Stomach (tissue), 9 donors: ENCODE data around the gene SH3BP2. TPM values are rescaled to one million over a fixed set of nuclear protein-coding genes. Genes with fewer than 3 reads are reported as not detected.

ENCODE experiments used
- DNase-seq, 2 donors: peaks; one replicate each; pipeline versions ENCODE4 v3.0.0 to v3.0.0-alpha.2; 2013 to 2019
- H3K27ac ChIP-seq, 5 donors: fragments of 200-600 bp in 4 of 5; sonication (generic) in 4 of 5; one replicate each; pipeline ENCODE4 v1.5.1; 2013 to 2019; ENCODE audit warnings: mild to moderate bottlenecking in 1 of 5, moderate library complexity in 1 of 5
- H3K27me3 ChIP-seq, 3 donors: fragments of 200-600 bp; sonication (generic); one replicate each; pipeline ENCODE4 v1.5.1; 2017 to 2019; ENCODE audit warnings: mixed run types in 1 of 3
- H3K36me3 ChIP-seq, 4 donors: fragments of 200-600 bp; sonication (generic); 1 replicate in 3 of 4; 2 replicates in 1 of 4; pipeline ENCODE4 v1.5.1; 2016 to 2019
- H3K4me1 ChIP-seq, 4 donors: fragments of 200-600 bp; sonication (generic); one replicate each; pipeline ENCODE4 v1.5.1; 2016 to 2019
- H3K4me3 ChIP-seq, 4 donors: fragments of 200-600 bp; sonication (generic) in 3 of 4; one replicate each; pipeline ENCODE4 v1.5.1; 2016 to 2019; ENCODE audit warnings: mild to moderate bottlenecking in 1 of 4
- H3K9me3 ChIP-seq, 4 donors: fragments of 200-600 bp; sonication (generic); one replicate each; pipeline ENCODE4 v1.5.1; 2016 to 2019
- CTCF ChIP-seq, 7 experiments: fragments of 450-650 bp in 4 of 7; fragments of 200-600 bp in 3 of 7; sonication (generic) in 3 of 7; IDR thresholded peaks; one replicate each; pipeline ENCODE4 v1.5.1; 2016 to 2019; ENCODE audit warnings: antibody characterized with exemption in 7 of 7, control low read depth in 2 of 7, mild to moderate bottlenecking in 1 of 7
- EP300 ChIP-seq: sonication (generic); formaldehyde crosslinking; IDR thresholded peaks from one replicate; pipeline ENCODE4 v1.6.1; 2017; ENCODE audit warnings: antibody characterized with exemption
- POLR2A ChIP-seq, 4 donors: fragments of 450-650 bp; IDR thresholded peaks; one replicate each; pipeline ENCODE4 v1.6.1; 2016; ENCODE audit warnings: antibody characterized with exemption in 4 of 4, control low read depth in 2 of 4, mild to moderate bottlenecking in 1 of 4, moderate library complexity in 1 of 4
- POLR2AphosphoS5 ChIP-seq, 3 donors: sonication (generic); formaldehyde crosslinking; IDR thresholded peaks; one replicate each; pipeline ENCODE4 v1.6.1; 2016; ENCODE audit warnings: antibody characterized with exemption in 3 of 3
- WGBS, 5 donors: extraction: QIAGEN DNeasy Blood & Tissue Kit in 3 of 5; methylation state at CpG; one replicate each; pipeline versions ENCODE4 v1.1.5 to v1.1.7; 2013 to 2018; 5-methylcytosine and 5-hydroxymethylcytosine counted together
- intact Hi-C: fragments of 100-400 bp; cut with DNase I; formaldehyde crosslinking; loops from one replicate; pipeline ENCODE4 v1.15.1; 2023; ENCODE audit warnings: low total_unique reads
- polyA plus RNA-seq, 3 donors: library from polyadenylated mRNA; stranded (reverse); fragments of 200-250 nt; gene quantifications; one replicate each; pipeline ENCODE4 v1.2.3, GENCODE V29; 2013
- total RNA-seq, 5 donors: library from RNA; depleted of rRNA; stranded (reverse); fragments of >200 nt; gene quantifications; one replicate each; pipeline versions ENCODE4 v1.1.0 to v1.2.3, GENCODE V29; 2014 to 2016
- donor health status: healthy with polysubstance abuse.
- donor health status: Bipolar disorder and iron deficiency.
- donor health status: healthy.

Gene SH3BP2
- total and polyA plus RNA-seq, 8 donors: 9.0 to 151 (median 32.7) TPM

GRCh38 chr4:2867758-2868491 is 75.0 kb downstream of the SH3BP2 start:
- Histone ChIP-seq H3K27ac (peak overlapping the region; percentile 63 to 82 (median 78)), H3K9me3 (no peaks in the 10 kb centered on the region), H3K4me1 (peaks cover 70 to 100% (median 87%) of the 10 kb centered on the region in 4 donors), H3K27me3 (no peaks in the 10 kb centered on the region), H3K4me3 (peak overlapping the region; percentile 25 to 34 (median 30)), H3K36me3 (no peaks in the 10 kb centered on the region)
- peak in 1 of 2 donors; percentile 62 for DNase-seq
- WGBS, 5 donors: 11 to 24% (median 18%) methylated on average over 10 of the region's 10 CpGs
- intact Hi-C loops: no loop called here
- TF ChIP-seq EP300 (no peak), POLR2AphosphoS5 (IDR thresholded peaks at IDR 0.05) (no peak), POLR2A (IDR thresholded peaks at IDR 0.05) (no peak), CTCF (IDR thresholded peaks at IDR 0.05) (no peak)

- peaks cover 74 to 100% (median 85%) of the 10 kb centered on the region in 4 donors for H3K4me1 ChIP-seq
- intact Hi-C loops: no loop called here
- H3K4me3 ChIP-seq: peak overlapping the region; percentile 25 to 34 (median 30)
- no peaks in the 10 kb centered on the region for H3K9me3 ChIP-seq
- TF ChIP-seq EP300: no peak
- no peak for TF ChIP-seq CTCF (IDR thresholded peaks at IDR 0.05)
- TF ChIP-seq POLR2AphosphoS5 (IDR thresholded peaks at IDR 0.05): no peak
- TF ChIP-seq POLR2A (IDR thresholded peaks at IDR 0.05): no peak
- peak in 1 of 2 donors; percentile 51 for DNase-seq
- H3K36me3 ChIP-seq: no peaks in the 10 kb centered on the region
- peak overlapping the region; percentile 63 to 82 (median 78) for H3K27ac ChIP-seq
- 47 to 58% (median 52%) methylated on average over 12 of the region's 12 CpGs for WGBS, 5 donors
- no peaks in the 10 kb centered on the region for H3K27me3 ChIP-seq
Measured at GRCh38 chr4:2868877-2869487, 76.1 kb downstream of the SH3BP2 start.

DNA sequence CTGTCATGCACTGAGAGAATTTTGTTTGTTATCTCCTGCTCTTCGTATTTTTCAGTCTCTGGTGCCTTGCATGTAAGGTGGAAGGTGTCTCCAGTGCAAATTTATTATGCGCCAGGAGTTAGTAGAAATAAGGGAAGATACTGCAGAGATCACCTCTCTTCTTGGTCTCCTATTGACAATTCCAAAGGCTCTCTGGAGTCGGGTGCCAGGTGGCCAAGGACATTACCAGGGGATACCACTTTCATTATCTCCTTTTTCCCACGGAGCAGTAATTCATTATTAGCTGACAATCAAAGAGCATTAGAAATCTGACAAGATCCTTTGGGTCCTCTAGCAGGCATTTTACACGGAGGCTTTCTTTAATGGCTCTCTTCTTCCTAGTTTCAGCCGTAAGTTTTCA is 76.8 kb downstream of the SH3BP2 start:
- TF ChIP-seq CTCF (IDR thresholded peaks at IDR 0.05): no peak
- TF ChIP-seq POLR2A (IDR thresholded peaks at IDR 0.05): no peak
- TF ChIP-seq EP300: no peak
- TF ChIP-seq POLR2AphosphoS5 (IDR thresholded peaks at IDR 0.05): no peak
- no peaks in the 10 kb centered on the region for H3K27me3 ChIP-seq
- peak overlapping the region in 4 of 5 donors; percentile 72 to 82 (median 79) for H3K27ac ChIP-seq
- H3K9me3 ChIP-seq: no peaks in the 10 kb centered on the region
- no peaks in the 10 kb centered on the region for H3K36me3 ChIP-seq
- intact Hi-C loops: no loop called here
- no peak for DNase-seq
- no peak overlapping the region for H3K4me3 ChIP-seq
- peaks cover 73 to 100% (median 85%) of the 10 kb centered on the region in 4 donors for H3K4me1 ChIP-seq
- 54 to 59% (median 58%) methylated on average over 6 of the region's 6 CpGs for WGBS, 5 donors

GRCh38 chr4:2870082-2870481 is 77.2 kb downstream of the SH3BP2 start:
- H3K27me3 ChIP-seq: no peaks in the 10 kb centered on the region
- H3K4me1 ChIP-seq: peaks cover 73 to 100% (median 85%) of the 10 kb centered on the region in 4 donors
- WGBS, 5 donors: 54 to 60% (median 58%) methylated on average over 2 of the region's 2 CpGs
- H3K27ac ChIP-seq: peak overlapping the region in 3 of 5 donors; percentile 72 to 82 (median 80)
- no peak for DNase-seq
- intact Hi-C loops: no loop called here
- H3K36me3 ChIP-seq: peaks cover 0 to 4% (median 0%) of the 10 kb centered on the region in 4 donors
- no peaks in the 10 kb centered on the region for H3K9me3 ChIP-seq
- no peak overlapping the region for H3K4me3 ChIP-seq
- TF ChIP-seq POLR2AphosphoS5 (IDR thresholded peaks at IDR 0.05) (no peak), EP300 (no peak), CTCF (IDR thresholded peaks at IDR 0.05) (no peak), POLR2A (IDR thresholded peaks at IDR 0.05) (no peak)
